Activated T-helper 1 cell treated with Interleukin-2 at 50 U/mL for 16 hours (primary cell): ENCODE results near the gene AP2B1.

Experiments used
- DNase-seq: peaks from one replicate; pipeline ENCODE4 v3.0.0-alpha.2; 2020; ENCODE audit warnings: low read depth

The AP2B1 gene

GRCh38 chr17:35773679-35774425 is 186.7 kb downstream of the AP2B1 start:
- DNase-seq: no peak

- DNase-seq: no peak
Observed at GRCh38 chr17:35774499-35774898, 187.4 kb downstream of the AP2B1 start.

GRCh38 chr17:35775039-35775438 is 187.9 kb downstream of the AP2B1 start:
- no peak for DNase-seq

GRCh38 chr17:35775583-35775982 is 188.5 kb downstream of the AP2B1 start:
- DNase-seq: no peak
